H1 (cell line): ENCODE measurements around the gene GNA12. TPM values are rescaled to one million over a fixed set of nuclear protein-coding genes. Genes with fewer than 3 reads are reported as not detected.

Experiments used
- CHD1 ChIP-seq: IDR thresholded peaks from 2 replicates; pipeline ENCODE4 v1.6.1; 2012; ENCODE audit warnings: low read depth, low read length, improper control_type of control experiment
- RBBP5 ChIP-seq: IDR thresholded peaks from 2 replicates; pipeline ENCODE4 v1.7.1; 2012; ENCODE audit warnings: low read depth, mild to moderate bottlenecking, inconsistent platforms, low read length, moderate library complexity, borderline replicate concordance
- polyA plus RNA-seq, 7 experiments: library from polyadenylated mRNA; depleted of rRNA in 3 of 7; stranded (reverse) in 5 of 7; unstranded in 2 of 7; fragments of >200 nt in 5 of 7; fragments of 200-250 nt in 2 of 7; gene quantifications; 1 replicate in 5 of 7; 2 replicates in 1 of 7; 4 replicates in 1 of 7; pipeline versions ENCODE4 v1.2.1 to v1.2.3, GENCODE V29; 2011 to 2013; ENCODE audit warnings: missing spikeins in 2 of 7, mixed read lengths in 2 of 7
- total RNA-seq: library from RNA; stranded (reverse); fragmentation: NEBNext Ultra II Directional; extraction: Animal tissue kit (Norgen Biotek cat#: 25700); gene quantifications from 2 replicates; pipeline ENCODE4 v1.2.1, GENCODE V29; 2021

GNA12 gene
- total and polyA plus RNA-seq, 2 of the 8 experiments (the other 6 are each of a cell fraction or from before 2014, with no cell fraction given): 96.5 to 109 TPM

DNA sequence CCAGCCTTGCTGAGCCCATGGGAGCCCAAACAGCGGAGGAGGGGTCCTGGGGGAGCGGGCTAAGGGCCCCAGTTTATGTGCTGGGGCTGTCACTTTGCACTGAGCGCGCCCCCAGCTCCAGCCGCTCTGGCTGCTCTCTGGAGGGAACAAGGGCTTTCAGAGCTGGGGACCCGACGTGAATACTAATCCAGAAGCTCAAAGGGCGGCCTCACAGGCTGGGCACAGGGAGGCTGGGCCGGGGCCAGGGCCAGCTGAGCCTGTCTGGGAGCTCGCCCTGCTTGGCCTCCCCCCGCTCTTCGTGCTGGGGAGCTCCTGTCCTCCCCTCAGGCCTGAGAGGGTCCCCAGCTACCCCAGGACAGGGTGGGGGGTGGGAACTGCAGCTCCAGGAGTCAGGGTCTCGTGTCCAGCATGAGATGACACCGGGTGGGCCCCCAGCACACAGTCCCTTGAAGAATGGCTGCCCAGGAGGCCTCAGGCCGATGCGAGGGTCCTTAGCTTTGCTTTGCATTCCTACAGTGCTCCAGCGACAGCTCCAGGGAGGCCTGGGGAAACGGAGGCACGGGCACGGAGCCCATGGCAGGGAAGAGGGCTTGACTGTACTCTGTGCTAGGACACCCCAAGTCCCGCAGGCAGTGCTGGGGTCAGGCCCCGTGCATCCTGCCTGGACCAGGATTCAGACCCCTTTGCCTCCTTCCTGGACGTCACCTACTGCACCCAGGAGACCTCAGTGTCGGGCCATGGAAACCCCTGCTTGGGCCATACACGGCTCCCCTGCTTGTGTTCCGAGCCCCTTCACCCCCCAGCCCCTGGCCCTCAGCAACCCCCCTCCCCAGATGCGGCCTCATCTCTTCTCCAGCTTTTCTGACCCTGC, 161.9 kb downstream of the GNA12 start (continued):
- TF ChIP-seq CHD1 (no peak), RBBP5 (no peak)
